MCF 10A (cell line): ENCODE measurements around the gene PCYT2. TPM values are rescaled to one million over a fixed set of nuclear protein-coding genes. Genes with fewer than 3 reads are reported as not detected.
A peak's percentile ranks its signal among the peaks of the same experiment; 100 is the strongest.

ENCODE experiments used
- BruUV-seq: library from RNA; stranded (reverse); fragments of 400-500 nt; replicated peaks from 2 replicates; lab custom pipeline; 2021; lab: Mats Ljungman, UMichigan
- CTCF ChIA-PET: fragments of 300-600 bp; sonication (Branson Sonifier 250); formaldehyde crosslinking; extraction: SDS; loops from one replicate; lab custom pipeline; 2021; ENCODE audit warnings: antibody characterized with exemption, inconsistent platforms; lab: Yijun Ruan, JAX
- POLR2A ChIA-PET: fragments of 300-600, 350-650 bp; sonication (Branson Sonifier 250); formaldehyde crosslinking; extraction: SDS; loops from one replicate; lab custom pipeline; 2020; ENCODE audit warnings: antibody characterized with exemption, inconsistent platforms; lab: Yijun Ruan, JAX
- DNase-seq: peaks from one replicate; pipeline ENCODE4 v3.0.0-alpha.2; 2018; ENCODE audit not compliant: unreplicated experiment
- H3K27ac Mint-ChIP-seq: one replicate; pipeline ENCODE4 v1.8.0; 2022; ENCODE audit warnings: mild to moderate bottlenecking, low read depth, mixed read lengths; ENCODE audit not compliant: unreplicated experiment
- H3K27me3 Mint-ChIP-seq: one replicate; pipeline ENCODE4 v1.8.0; 2022; ENCODE audit warnings: mixed read lengths; ENCODE audit not compliant: insufficient read depth, unreplicated experiment
- H3K36me3 Mint-ChIP-seq: one replicate; pipeline ENCODE4 v1.8.0; 2022; ENCODE audit warnings: mild to moderate bottlenecking, moderate library complexity, mixed read lengths; ENCODE audit not compliant: insufficient read depth, unreplicated experiment
- H3K4me1 Mint-ChIP-seq: one replicate; pipeline ENCODE4 v1.8.0; 2022; ENCODE audit warnings: mixed read lengths; ENCODE audit not compliant: insufficient read depth, unreplicated experiment
- H3K4me3 Mint-ChIP-seq: one replicate; pipeline ENCODE4 v1.8.0; 2022; ENCODE audit warnings: mild to moderate bottlenecking, moderate library complexity, mixed read lengths; ENCODE audit not compliant: unreplicated experiment
- H3K9me3 Mint-ChIP-seq: one replicate; pipeline ENCODE4 v1.8.0; 2022; ENCODE audit warnings: mixed read lengths; ENCODE audit not compliant: unreplicated experiment
- intact Hi-C: fragments of 100-400 bp; cut with micrococcal nuclease; formaldehyde crosslinking; loops from 2 replicates; pipeline ENCODE4 v1.14.1; 2022
- total RNA-seq: library from RNA; stranded (reverse); gene quantifications from 2 replicates; pipeline ENCODE4 v1.2.3, GENCODE V29; 2022
- TF ChIP-seq, protein P1 (sequence below): fragments of 200-600 bp; IDR thresholded peaks from one replicate; pipeline ENCODE4 v1.8.0; 2022; ENCODE audit warnings: antibody characterized with exemption, mild to moderate bottlenecking; ENCODE audit not compliant: unreplicated experiment

The PCYT2 gene
- total RNA-seq, 1 experiment from 2014 or later = 26.8 TPM

DNA sequence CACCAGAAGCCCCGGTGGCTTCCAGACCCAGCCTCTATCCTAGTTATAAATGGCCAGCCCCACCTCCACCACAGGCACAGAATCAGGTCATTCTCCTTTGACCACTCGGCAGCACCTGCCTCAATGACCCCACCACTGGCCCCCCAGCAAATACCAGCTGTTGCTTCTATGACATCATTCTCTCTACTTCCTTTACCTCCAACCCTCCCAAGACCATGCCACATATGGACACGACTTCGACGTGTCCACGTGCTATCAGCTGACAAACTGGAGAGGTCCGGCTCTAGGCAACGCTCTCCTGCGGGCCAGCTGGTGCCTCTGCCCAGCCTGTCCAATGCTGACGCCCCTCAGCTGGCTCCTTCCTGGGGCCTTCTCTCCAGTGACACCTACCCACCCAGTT, 25.7 kb downstream of the PCYT2 start:
- peaks cover 79% of the 10 kb centered on the region for H3K36me3 Mint-ChIP-seq
- no peak overlapping the region for H3K4me3 Mint-ChIP-seq
- H3K4me1 Mint-ChIP-seq = peaks cover 26% of the 10 kb centered on the region
- no TSS peak for BruUV-seq
- CTCF ChIA-PET = interaction anchor here (2.0 kb wide), 1 partner anchor 14 kb away, joined by 6 read pairs; no protein-coding TSS in a partner anchor
- H3K27me3 Mint-ChIP-seq = no peaks in the 10 kb centered on the region
- TF ChIP-seq, protein P1, sequence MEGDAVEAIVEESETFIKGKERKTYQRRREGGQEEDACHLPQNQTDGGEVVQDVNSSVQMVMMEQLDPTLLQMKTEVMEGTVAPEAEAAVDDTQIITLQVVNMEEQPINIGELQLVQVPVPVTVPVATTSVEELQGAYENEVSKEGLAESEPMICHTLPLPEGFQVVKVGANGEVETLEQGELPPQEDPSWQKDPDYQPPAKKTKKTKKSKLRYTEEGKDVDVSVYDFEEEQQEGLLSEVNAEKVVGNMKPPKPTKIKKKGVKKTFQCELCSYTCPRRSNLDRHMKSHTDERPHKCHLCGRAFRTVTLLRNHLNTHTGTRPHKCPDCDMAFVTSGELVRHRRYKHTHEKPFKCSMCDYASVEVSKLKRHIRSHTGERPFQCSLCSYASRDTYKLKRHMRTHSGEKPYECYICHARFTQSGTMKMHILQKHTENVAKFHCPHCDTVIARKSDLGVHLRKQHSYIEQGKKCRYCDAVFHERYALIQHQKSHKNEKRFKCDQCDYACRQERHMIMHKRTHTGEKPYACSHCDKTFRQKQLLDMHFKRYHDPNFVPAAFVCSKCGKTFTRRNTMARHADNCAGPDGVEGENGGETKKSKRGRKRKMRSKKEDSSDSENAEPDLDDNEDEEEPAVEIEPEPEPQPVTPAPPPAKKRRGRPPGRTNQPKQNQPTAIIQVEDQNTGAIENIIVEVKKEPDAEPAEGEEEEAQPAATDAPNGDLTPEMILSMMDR = no peak
- intact Hi-C loops = no loop called here
- H3K27ac Mint-ChIP-seq = peak overlapping the region; percentile 67
- H3K9me3 Mint-ChIP-seq = no peaks in the 10 kb centered on the region
- POLR2A ChIA-PET = interaction anchor here (0.6 to 3.0 kb wide), 9 partner anchors 13 to 200 kb away, joined by 3 to 21 read pairs (median 8); partner anchors contain the start of genes ARHGDIA and P4HB
- DNase-seq = no peak

DNA sequence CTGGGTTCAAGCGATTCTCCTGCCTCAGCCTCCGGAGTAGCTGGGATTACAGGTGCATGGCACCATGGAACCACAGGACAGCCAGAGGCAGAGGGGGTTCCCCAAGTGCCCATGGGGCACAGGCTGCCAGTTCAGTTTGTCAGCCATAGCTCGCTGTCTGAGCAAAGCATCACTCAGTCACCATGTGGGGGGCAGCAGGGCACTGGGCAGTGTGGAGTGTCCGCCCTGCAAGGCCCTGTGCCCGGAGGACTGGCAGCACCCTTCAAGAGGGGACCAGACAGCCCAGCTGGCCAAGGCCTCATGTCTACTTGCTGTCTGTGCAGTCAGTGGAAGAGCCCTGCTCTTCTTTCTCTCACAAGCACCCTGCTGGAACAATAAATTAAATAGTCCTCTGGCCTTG, 26.2 kb downstream of the PCYT2 start:
- POLR2A ChIA-PET = interaction anchor here (0.6 to 3.3 kb wide), 8 partner anchors 13 to 183 kb away, joined by 3 to 21 read pairs (median 6); partner anchors contain the start of genes ARHGDIA and P4HB
- intact Hi-C loops = no loop called here
- no peak overlapping the region for H3K4me3 Mint-ChIP-seq
- peaks cover 83% of the 10 kb centered on the region for H3K36me3 Mint-ChIP-seq
- CTCF ChIA-PET = interaction anchor here (0.6 to 2.0 kb wide), 2 partner anchors 12 to 13 kb away, joined by 3 to 6 read pairs; no protein-coding TSS in a partner anchor
- TF ChIP-seq, protein P1 = no peak
- DNase-seq = no peak
- no peaks in the 10 kb centered on the region for H3K27me3 Mint-ChIP-seq
- H3K9me3 Mint-ChIP-seq = no peaks in the 10 kb centered on the region
- BruUV-seq = no TSS peak
- peak overlapping the region; percentile 43 for H3K27ac Mint-ChIP-seq
- peaks cover 26% of the 10 kb centered on the region for H3K4me1 Mint-ChIP-seq

DNA sequence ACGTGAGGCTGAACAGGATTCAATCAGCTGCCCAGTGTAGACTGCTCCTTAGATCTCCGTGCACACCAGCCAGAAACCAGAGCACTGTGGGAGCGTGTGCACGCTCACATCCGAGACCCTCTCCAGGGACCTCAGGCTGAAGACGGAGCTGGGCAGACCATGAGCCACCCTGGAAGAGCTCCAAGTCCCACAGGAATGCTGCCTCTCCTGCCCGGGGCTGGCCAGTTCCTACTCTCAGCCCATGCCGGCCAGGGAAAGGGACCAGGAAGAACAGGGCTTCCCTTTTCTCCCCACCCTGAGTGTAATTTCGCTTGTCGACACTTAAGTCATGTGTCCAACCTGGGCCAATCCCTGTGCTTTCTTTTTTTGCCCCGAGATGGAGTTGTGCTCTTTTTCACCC, 26.7 kb downstream of the PCYT2 start:
- no TSS peak for BruUV-seq
- no peak for DNase-seq
- no peak overlapping the region for H3K4me3 Mint-ChIP-seq
- ChIA-PET CTCF (interaction anchor here (0.6 to 2.0 kb wide), 2 partner anchors 12 to 13 kb away, joined by 3 to 6 read pairs; no protein-coding TSS in a partner anchor), POLR2A (interaction anchor here (0.6 to 3.3 kb wide), 5 partner anchors 12 to 556 kb away, joined by 3 to 21 read pairs (median 4); partner anchors contain the start of gene ARHGDIA)
- peaks cover 84% of the 10 kb centered on the region for H3K36me3 Mint-ChIP-seq
- TF ChIP-seq, protein P1 = no peak
- intact Hi-C loops = no loop called here
- H3K9me3 Mint-ChIP-seq = no peaks in the 10 kb centered on the region
- peaks cover 26% of the 10 kb centered on the region for H3K4me1 Mint-ChIP-seq
- no peaks in the 10 kb centered on the region for H3K27me3 Mint-ChIP-seq
- peak overlapping the region; percentile 43 for H3K27ac Mint-ChIP-seq

DNA sequence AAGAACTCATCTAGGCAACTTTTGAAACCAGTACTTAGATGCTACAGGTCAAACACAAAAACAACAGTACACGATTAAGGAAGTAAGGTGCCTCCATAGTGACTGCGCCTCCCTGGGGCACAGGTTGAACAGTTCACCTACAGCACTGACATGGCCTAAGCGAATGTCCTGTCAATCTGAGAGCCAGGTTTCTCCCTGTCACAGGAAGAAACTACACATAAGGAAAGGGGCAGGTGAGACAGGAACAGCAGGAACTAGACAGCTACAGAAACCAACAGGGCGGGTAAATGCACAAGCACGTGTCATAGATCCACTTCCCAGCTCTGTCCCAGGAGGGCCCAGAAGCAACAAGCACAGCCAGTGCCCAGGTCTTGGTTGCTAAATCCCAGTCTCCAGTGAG, 32.1 kb downstream of the PCYT2 start:
- DNase-seq = no peak
- BruUV-seq = no TSS peak
- H3K4me3 Mint-ChIP-seq = no peak overlapping the region
- CTCF ChIA-PET = no interaction called here
- POLR2A ChIA-PET = interaction anchor here (0.8 to 1.3 kb wide), 3 partner anchors 14 to 38 kb away, joined by 3 to 5 read pairs (median 3); no protein-coding TSS in a partner anchor
- H3K4me1 Mint-ChIP-seq = no peaks in the 10 kb centered on the region
- intact Hi-C loops = no loop called here
- H3K27ac Mint-ChIP-seq = no peak overlapping the region
- peaks cover 57% of the 10 kb centered on the region for H3K36me3 Mint-ChIP-seq
- H3K9me3 Mint-ChIP-seq = no peaks in the 10 kb centered on the region
- no peaks in the 10 kb centered on the region for H3K27me3 Mint-ChIP-seq
- TF ChIP-seq, protein P1 = no peak
